Caco-2 (cell line): ENCODE measurements around the gene TCF7L2. TPM values are rescaled to one million over a fixed set of nuclear protein-coding genes. Genes with fewer than 3 reads are reported as not detected.
"Not testable (repeated sequence)": the region's sequence is repeated elsewhere in the genome, so short reads cannot be mapped to it uniquely, and the experiment has no call there.

Source experiments
- BruUV-seq: library from RNA; stranded (reverse); fragments of 400-500 nt; replicated peaks from 2 replicates; lab custom pipeline; 2021; lab: Mats Ljungman, UMichigan
- CTCF ChIA-PET: fragments of 300-600 bp; sonication (Branson Sonifier 250); formaldehyde crosslinking; loops from one replicate; lab custom pipeline; 2022; ENCODE audit warnings: antibody characterized with exemption; lab: Charles Lee
- POLR2A ChIA-PET: fragments of 300-600 bp; sonication (Branson Sonifier 250); formaldehyde crosslinking; loops from one replicate; lab custom pipeline; 2022; ENCODE audit warnings: antibody characterized with exemption; lab: Charles Lee
- DNase-seq, 2 experiments: peaks; one replicate each; pipeline versions ENCODE4 v3.0.0 to v3.0.0-alpha.2; 2020 to 2022
- H3K27me3 ChIP-seq: replicated peaks from 2 replicates; pipeline ENCODE4 v1.6.0; 2011; ENCODE audit warnings: low read length; ENCODE audit not compliant: control insufficient read depth, insufficient read depth
- H3K36me3 ChIP-seq: 2 replicates; pipeline ENCODE4 v1.5.1; 2011; ENCODE audit warnings: low read length; ENCODE audit not compliant: control insufficient read depth, insufficient read depth
- H3K4me1 ChIP-seq: fragments of 250-450 bp; sonication (Bioruptor Pico); 2 replicates; pipeline ENCODE4 v1.5.1; 2020; ENCODE audit warnings: mild to moderate bottlenecking
- H3K4me3 ChIP-seq: 2 replicates; pipeline ENCODE4 v1.5.1; 2011; ENCODE audit warnings: low read depth, mild to moderate bottlenecking, control low read depth, low read length
- H3K9me3 ChIP-seq: fragments of 250-450 bp; sonication (Bioruptor Pico); 2 replicates; pipeline ENCODE4 v1.5.1; 2020; ENCODE audit warnings: mild to moderate bottlenecking, moderate library complexity
- H3K27ac Mint-ChIP-seq: one replicate; pipeline ENCODE4 v1.8.0; 2022; ENCODE audit warnings: mixed read lengths; ENCODE audit not compliant: unreplicated experiment
- H3K27me3 Mint-ChIP-seq: one replicate; pipeline ENCODE4 v1.8.0; 2022; ENCODE audit warnings: mixed read lengths; ENCODE audit not compliant: insufficient read depth, unreplicated experiment
- H3K36me3 Mint-ChIP-seq: one replicate; pipeline ENCODE4 v1.8.0; 2022; ENCODE audit warnings: mild to moderate bottlenecking, mixed read lengths; ENCODE audit not compliant: insufficient read depth, unreplicated experiment
- H3K4me1 Mint-ChIP-seq: one replicate; pipeline ENCODE4 v1.8.0; 2022; ENCODE audit warnings: low read depth, mixed read lengths; ENCODE audit not compliant: unreplicated experiment
- H3K4me3 Mint-ChIP-seq: one replicate; pipeline ENCODE4 v1.8.0; 2022; ENCODE audit warnings: mild to moderate bottlenecking, moderate library complexity, mixed read lengths; ENCODE audit not compliant: unreplicated experiment
- H3K9me3 Mint-ChIP-seq: one replicate; pipeline ENCODE4 v1.8.0; 2022; ENCODE audit warnings: mixed read lengths; ENCODE audit not compliant: unreplicated experiment
- intact Hi-C: fragments of 100-400 bp; cut with micrococcal nuclease; formaldehyde crosslinking; loops from one replicate; pipeline ENCODE4 v1.10.0; 2022; ENCODE audit not compliant: unreplicated experiment
- total RNA-seq: library from RNA; stranded (reverse); gene quantifications from 2 replicates; pipeline ENCODE4 v1.2.3, GENCODE V29; 2022
- TF ChIP-seq, protein P1 (sequence below), 2 experiments: fragments of 200-600 bp in 1 of 2; IDR thresholded peaks; 1 replicate in 1 of 2; 2 replicates in 1 of 2; pipeline versions ENCODE4 v1.5.1 to v1.8.0; 2011 to 2022; ENCODE audit warnings: antibody characterized with exemption in 1 of 2, control low read depth in 1 of 2, inconsistent platforms in 1 of 2, low read depth in 1 of 2, low read length in 1 of 2, mild to moderate bottlenecking in 1 of 2, moderate library complexity in 1 of 2; ENCODE audit not compliant: insufficient read depth in 1 of 2, severe bottlenecking in 1 of 2, unreplicated experiment in 1 of 2

The TCF7L2 gene
- total RNA-seq, 1 experiment from 2014 or later = 45.4 TPM

DNA sequence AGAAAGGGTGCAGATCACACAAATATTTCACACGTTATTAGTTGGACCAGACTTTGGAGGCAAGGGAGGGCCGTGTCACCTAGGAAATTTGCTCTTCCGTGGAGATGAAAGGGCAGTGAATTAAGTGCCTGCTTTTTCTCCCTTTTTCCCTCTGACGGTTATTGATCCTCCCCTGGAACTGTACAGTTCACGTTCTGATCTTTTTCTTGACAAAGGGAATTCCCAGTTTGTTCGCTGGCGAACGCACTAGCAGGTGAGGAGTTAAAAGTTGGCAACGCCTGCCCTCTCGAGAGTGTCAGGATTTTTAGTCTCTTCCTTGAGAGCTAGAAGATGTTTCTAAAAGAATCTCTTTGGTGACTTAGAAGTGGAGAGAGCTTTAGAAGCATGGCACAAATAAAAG is 111.5 kb downstream of the TCF7L2 start:
- no peaks in the 10 kb centered on the region for H3K9me3 Mint-ChIP-seq
- no peaks in the 10 kb centered on the region for H3K27me3 ChIP-seq
- no peak for DNase-seq
- no TSS peak for BruUV-seq
- intact Hi-C loops = loop anchor here (2.0 kb wide), 1 partner anchor 43 kb away; no protein-coding TSS in a partner anchor
- H3K4me3 Mint-ChIP-seq = peak overlapping the region; percentile 11
- H3K4me3 ChIP-seq = no peak overlapping the region
- H3K27me3 Mint-ChIP-seq = no peaks in the 10 kb centered on the region
- CTCF ChIA-PET = no interaction called here
- H3K36me3 ChIP-seq = no peaks in the 10 kb centered on the region
- TF ChIP-seq, protein P1, sequence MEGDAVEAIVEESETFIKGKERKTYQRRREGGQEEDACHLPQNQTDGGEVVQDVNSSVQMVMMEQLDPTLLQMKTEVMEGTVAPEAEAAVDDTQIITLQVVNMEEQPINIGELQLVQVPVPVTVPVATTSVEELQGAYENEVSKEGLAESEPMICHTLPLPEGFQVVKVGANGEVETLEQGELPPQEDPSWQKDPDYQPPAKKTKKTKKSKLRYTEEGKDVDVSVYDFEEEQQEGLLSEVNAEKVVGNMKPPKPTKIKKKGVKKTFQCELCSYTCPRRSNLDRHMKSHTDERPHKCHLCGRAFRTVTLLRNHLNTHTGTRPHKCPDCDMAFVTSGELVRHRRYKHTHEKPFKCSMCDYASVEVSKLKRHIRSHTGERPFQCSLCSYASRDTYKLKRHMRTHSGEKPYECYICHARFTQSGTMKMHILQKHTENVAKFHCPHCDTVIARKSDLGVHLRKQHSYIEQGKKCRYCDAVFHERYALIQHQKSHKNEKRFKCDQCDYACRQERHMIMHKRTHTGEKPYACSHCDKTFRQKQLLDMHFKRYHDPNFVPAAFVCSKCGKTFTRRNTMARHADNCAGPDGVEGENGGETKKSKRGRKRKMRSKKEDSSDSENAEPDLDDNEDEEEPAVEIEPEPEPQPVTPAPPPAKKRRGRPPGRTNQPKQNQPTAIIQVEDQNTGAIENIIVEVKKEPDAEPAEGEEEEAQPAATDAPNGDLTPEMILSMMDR (IDR thresholded peaks at IDR 0.05; ENCODE audit: insufficient read depth in 1 of 2, low read depth in 1 of 2, low read length in 1 of 2, severe bottlenecking in 1 of 2, unreplicated experiment in 1 of 2) = no peak
- no peak overlapping the region for H3K27ac Mint-ChIP-seq
- H3K4me1 Mint-ChIP-seq = peaks cover 38% of the 10 kb centered on the region
- H3K36me3 Mint-ChIP-seq = peaks cover 24% of the 10 kb centered on the region
- POLR2A ChIA-PET = no interaction called here
- H3K9me3 ChIP-seq = no peaks in the 10 kb centered on the region
- peaks cover 57% of the 10 kb centered on the region for H3K4me1 ChIP-seq

DNA sequence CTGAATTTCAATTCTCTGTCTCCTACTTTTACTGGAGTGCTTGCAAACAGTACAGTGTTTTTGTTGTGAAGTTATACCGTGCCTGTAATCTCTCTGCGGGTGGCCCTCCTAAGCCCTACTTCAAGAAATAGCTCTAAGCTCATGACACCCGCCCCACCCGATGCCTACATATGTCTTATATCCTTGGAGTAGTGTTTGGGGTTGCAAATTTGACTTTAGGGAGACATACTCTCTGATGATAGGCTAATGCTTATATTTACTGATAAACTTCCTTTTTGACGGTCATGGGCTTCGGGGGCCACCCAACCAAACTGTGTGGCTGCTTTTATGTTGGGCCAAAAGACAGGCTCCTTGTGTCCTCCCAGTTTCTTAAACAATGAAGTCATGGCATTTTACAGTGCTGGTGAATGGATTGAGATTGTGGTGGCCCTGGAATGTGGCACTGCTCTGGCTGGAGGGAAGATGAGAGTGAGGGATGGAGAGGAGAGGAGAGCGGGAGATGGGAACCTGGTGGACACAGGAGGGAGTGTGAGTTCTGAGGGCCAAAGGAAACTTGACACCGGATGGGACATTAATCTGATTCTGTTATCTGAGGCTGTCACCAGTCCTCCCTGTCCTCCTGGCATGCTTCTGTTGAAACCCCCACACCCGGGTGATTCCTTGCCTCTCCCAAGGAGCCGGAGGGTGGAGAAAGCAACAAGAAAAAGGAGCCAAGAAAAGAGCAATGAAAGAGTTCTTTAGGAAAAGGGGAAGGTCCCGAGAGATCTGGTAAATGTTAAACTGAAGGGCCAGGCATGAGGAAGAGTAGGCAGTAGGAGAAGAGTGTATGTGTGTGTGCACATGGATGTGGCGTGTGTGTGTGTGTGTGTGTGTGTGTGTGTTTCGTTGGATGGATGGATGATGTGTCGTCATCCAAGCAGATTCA is 113.3 kb downstream of the TCF7L2 start:
- Histone ChIP-seq H3K4me1 (peaks cover 50% of the 10 kb centered on the region), H3K9me3 (no peaks in the 10 kb centered on the region), H3K36me3 (no peaks in the 10 kb centered on the region), H3K4me3 (no peak overlapping the region), H3K27me3 (no peaks in the 10 kb centered on the region)
- no TSS peak for BruUV-seq
- Mint-ChIP-seq H3K27ac (peak overlapping the region; percentile 16), H3K4me1 (peaks cover 38% of the 10 kb centered on the region), H3K4me3 (no peak overlapping the region), H3K9me3 (no peaks in the 10 kb centered on the region), H3K27me3 (no peaks in the 10 kb centered on the region), H3K36me3 (peaks cover 29% of the 10 kb centered on the region)
- intact Hi-C loops = no loop called here
- no peak for DNase-seq
- CTCF ChIA-PET = no interaction called here
- POLR2A ChIA-PET = no interaction called here
- TF ChIP-seq, protein P1 (IDR thresholded peaks at IDR 0.05; ENCODE audit: insufficient read depth in 1 of 2, low read depth in 1 of 2, low read length in 1 of 2, severe bottlenecking in 1 of 2, unreplicated experiment in 1 of 2) = no peak

DNA sequence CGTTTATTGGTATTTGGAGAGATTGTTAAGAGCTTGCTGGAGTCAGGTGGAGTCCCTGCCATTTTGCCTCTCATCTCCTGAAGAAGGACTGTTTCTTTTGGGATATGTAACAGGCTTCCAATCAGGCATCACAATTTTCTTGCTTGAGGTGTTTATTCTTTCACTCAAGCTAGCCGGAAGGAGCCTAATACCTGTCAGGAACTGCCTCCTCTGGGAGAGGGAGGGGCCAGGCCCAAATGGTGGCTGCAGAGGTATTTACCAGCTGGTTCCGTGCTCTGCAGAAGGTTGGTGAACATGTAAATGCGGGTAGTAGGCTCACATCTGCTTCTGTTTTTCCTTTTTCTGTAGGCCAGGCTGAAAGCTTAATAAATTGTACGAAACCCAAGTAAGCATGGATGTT is 114.0 kb downstream of the TCF7L2 start:
- no peak for DNase-seq
- Mint-ChIP-seq H3K36me3 (peaks cover 35% of the 10 kb centered on the region), H3K27ac (no peak overlapping the region), H3K4me3 (no peak overlapping the region), H3K27me3 (no peaks in the 10 kb centered on the region), H3K4me1 (peaks cover 38% of the 10 kb centered on the region), H3K9me3 (no peaks in the 10 kb centered on the region)
- Histone ChIP-seq H3K27me3 (no peaks in the 10 kb centered on the region), H3K4me3 (no peak overlapping the region), H3K9me3 (no peaks in the 10 kb centered on the region), H3K4me1 (peaks cover 43% of the 10 kb centered on the region), H3K36me3 (no peaks in the 10 kb centered on the region; the same call in 1 of the 2 replicates)
- intact Hi-C loops = no loop called here
- TF ChIP-seq, protein P1 (IDR thresholded peaks at IDR 0.05; ENCODE audit: insufficient read depth in 1 of 2, low read depth in 1 of 2, low read length in 1 of 2, severe bottlenecking in 1 of 2, unreplicated experiment in 1 of 2) = no peak
- no TSS peak for BruUV-seq
- CTCF ChIA-PET = no interaction called here
- POLR2A ChIA-PET = no interaction called here

DNA sequence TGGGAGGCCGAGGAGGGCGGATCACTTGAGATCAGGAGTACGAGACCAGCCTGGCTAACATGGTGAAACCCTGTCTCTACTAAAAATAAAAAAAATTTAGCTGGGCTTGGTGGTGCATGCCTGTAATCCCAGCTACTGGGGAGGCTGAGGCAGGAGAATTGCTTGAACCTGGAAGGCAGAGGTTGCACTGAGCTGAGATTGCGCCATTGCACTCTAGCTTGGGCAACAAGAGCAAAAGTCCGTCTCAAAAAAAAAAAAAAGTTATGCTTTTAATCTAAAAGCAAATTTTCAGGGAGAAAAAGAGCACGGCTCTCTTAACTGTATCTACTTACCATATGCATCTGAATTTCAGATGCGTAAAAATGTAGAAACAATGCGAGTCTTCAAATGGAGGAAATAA is 116.1 kb downstream of the TCF7L2 start:
- intact Hi-C loops, H3K36me3 ChIP-seq, CTCF ChIA-PET, H3K27me3 ChIP-seq, H3K9me3 Mint-ChIP-seq, H3K27ac Mint-ChIP-seq, H3K27me3 Mint-ChIP-seq, BruUV-seq, H3K4me3 ChIP-seq, H3K9me3 ChIP-seq, POLR2A ChIA-PET, DNase-seq, H3K4me3 Mint-ChIP-seq: not testable (repeated sequence)
- H3K4me1 Mint-ChIP-seq = peaks cover 37% of the 10 kb centered on the region
- peaks cover 48% of the 10 kb centered on the region for H3K36me3 Mint-ChIP-seq
- H3K4me1 ChIP-seq = peaks cover 26% of the 10 kb centered on the region
